TTC549 (cell line): ENCODE results near the gene FCHSD2.

Experiments
- FAIRE-seq: peaks from 2 replicates; lab custom pipeline; 2012; peaks lifted over from hg19 to GRCh38; lab: Jason Lieb, UNC

Gene FCHSD2

DNA sequence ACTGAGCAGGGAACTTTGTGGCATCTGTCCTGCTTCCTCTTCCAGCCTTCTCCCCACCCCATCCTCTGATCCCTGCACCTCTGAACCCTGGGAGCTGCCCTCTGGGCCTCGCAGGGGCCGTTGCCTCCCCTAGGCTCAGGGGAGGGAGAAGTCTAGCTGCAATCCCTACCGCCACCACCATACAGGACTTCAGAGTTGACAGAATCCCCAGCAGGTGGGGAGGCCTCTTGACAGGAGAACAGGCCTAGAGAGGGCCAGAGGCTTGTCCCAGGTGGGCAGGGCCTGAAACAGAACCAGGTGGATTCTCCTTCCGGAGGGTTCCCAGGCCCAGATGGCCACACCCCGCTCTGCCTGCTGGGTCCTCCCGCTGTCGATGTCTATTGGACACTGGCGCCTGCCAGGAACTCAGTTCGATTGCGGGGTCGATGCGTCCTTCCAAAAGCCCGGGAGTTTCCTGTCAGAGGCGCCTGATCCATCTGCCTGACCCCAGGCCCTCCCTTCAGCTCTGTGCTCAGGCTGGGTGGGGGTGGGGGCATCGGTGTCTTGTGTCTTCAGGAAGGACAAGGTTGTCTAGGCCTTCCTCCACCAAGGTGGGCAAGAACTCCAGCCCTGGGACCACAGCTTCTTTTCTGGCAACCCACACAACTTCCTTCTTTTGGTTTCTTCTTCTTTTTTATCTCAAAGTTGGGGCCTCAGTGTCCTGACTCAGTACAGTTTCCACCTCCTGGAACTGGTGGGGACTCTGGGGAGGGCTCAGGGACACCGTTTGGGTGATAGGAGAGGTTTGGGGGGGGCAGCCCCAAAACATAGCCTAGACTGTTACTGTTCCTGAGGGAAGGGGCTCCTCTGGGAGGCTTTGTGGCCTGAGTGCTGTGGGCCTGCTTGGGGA lies 354.7 kb downstream of the FCHSD2 start:
- no peak for FAIRE-seq
